CD4-positive, alpha-beta T cell treated with Interleukin-21 for 1 hour (primary cell): ENCODE measurements around the gene MADCAM1.

ENCODE experiments used
- DNase-seq: peaks from one replicate; pipeline ENCODE4 v3.0.0-alpha.2; 2020

Gene MADCAM1

DNA sequence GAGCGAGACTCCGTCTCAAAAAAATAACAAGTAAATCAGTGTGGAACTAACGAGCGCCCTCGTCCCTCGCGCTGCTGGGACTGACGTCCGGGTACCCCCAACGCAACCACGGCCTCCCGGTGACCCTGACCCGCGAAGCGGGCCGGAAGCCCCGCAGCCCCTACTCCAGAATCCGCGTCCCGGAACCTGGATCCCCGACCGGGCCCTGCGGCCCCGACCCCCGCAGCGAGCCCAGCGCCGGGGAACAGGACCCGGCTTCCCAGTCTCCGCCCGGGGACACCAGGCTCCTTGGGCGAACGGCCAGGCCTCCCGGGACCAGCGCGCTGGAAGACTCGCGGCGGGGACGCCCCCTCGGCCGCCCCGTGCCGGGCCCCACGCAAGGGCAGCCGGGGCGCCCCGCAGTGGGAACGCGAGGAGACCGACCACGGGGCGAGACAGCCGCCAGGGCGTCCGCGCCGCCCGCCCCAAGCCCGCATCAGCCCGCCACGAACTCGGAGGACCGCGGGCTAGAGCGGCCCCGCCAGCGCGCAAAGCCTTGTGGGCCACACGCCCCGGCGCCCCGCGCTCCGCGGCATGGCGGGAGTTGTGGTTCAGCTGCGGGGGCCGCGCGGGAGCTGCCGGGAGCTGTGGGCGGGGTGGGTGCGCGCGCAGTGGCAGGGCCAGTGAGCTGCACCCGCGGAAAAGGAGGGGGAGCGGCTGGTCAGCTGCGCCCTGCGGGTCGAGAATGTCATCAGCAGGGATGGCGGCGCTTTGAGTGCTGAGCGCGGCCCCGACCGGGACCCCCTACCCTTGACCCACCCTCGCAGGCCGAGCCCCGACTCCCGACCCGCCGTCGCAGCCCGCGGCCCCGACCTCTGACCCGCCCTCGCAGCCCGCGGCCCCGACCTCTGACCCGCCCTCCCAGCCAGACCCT, 7.5 kb upstream of the MADCAM1 start:
- DNase-seq: peak; percentile 94

DNA sequence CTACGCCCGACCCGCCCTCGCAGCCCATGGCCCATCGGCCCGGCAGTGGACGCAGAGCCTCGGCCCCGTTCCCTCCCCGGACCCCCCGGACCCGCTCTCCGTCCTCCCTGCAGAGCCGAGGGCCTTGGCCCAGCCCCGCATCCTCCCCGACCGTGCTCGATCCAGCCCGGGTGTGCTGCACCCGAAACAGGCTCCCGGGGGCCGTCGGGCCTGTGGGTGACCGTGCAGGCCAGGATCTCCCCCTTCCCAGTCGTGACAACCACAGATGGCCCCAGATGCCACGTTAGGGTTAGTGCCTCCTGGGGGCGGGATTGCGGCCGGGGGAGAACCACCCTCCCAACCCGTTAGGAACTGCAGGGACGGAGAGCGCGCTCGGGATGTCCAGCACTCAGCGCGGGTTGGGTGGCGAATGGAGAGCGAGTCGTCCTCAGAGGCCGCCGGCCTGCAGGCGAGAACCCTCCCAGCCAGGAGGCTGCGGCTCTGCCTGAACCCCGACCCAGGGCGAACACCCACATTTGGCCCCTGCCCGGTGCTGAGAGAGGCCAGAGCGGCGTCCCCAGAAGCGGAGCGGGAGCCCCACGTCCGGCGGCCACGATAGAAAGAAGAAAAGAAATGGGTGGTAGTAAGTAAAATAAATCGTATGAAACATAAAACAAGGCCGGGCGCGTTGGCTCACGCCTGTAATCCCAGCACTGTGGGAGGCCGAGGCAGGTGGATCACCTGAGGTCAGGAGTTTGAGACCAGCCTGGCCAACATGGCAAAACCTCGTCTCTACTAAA, 6.7 kb upstream of the MADCAM1 start:
- no peak for DNase-seq

- no peak for DNase-seq
These were observed 5.0 kb upstream of the MADCAM1 start for GRCh38 chr19:491146-491741.

DNA sequence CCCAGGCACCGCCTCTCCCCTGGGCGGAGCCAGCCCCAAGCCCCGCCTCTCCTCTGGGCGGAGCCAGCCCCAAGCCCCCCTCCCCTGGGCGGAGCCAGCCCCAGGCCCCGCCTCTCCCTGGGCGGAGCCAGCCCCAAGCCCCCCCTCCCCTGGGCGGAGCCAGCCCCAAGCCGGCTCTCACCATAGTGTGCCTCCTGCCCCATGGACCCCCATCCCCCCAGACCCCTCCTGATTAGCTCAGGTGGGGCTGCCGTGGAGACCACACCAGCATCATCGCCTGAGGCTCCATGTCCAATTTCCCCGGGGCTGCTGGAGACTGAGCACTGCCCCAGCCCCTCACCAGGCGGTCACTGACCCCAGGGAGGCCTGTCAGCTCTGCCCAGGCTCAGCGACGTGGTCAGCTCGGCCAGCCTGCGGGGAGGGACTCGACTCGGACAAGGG, 4.2 kb upstream of the MADCAM1 start:
- DNase-seq: no peak

DNA sequence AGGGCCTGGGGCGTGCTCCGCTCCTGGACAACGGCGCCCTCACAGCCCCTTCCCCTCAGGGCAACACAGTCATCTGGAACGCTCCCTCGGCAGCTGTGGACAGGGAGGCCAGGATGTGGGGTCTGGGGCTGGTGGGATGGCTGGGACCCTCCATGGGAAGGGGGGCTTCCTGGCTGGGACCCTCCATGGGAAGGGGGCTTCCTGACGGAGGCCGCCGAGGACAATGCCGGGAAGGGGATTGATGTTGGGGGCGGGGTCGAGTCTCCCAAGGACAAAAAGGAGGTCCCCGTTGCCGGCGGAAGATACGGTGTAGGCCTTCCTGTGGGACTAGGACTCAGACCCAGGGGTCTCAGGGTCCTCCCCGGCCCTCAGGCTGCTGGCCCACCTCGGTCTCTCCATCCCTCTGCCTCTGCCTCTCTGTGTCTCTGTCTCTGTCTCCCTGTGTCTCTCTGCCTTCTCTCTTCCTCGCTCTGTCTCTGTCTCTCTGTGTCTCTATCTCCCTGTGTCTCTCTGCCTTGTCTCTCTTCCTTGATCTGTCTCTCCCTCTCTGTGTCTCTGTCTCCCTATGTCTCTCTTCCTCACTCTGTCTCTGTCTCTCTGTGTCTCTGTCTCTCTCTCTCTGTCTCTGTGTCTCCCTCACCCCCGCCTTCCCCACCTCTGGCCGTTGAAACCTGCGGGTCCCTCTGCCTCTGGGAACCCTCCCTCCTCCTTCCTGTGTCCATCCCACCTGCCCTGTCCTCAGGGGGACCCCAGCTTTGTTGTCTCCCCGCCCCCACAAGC, 2.7 kb upstream of the MADCAM1 start:
- no peak for DNase-seq

- no peak for DNase-seq
These were observed 1.9 kb upstream of the MADCAM1 start for GRCh38 chr19:494171-495080.

GRCh38 chr19:495081-495401, 1.2 kb upstream of the MADCAM1 start:
- DNase-seq: no peak

GRCh38 chr19:495402-496111, 729 bp upstream of the MADCAM1 start:
- peak; percentile 52 for DNase-seq

DNA sequence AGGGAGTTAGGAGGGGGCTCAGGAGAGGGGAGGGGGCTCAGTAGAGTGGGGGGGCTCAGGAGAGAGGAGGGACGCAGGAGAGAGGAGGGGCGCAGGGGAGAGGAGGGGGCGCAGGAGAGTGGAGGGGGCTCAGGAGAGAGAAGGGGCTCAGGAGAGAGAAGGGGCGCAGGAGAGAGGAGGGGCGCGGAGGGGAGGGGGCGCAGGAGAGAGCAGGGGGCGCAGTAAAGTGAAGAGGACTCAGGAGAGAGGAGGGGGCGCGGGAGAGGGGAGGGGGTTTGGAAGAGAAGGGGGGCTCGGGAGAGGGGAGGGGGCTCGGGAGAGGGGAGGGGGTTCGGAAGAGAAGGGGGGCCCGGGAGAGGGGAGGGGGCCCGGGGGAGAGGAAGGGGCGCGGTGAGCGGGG, 700 bp downstream of the MADCAM1 start:
- DNase-seq: no peak

- no peak for DNase-seq
These were observed 1.2 kb downstream of the MADCAM1 start for GRCh38 chr19:497491-497868.

- DNase-seq: no peak
These were observed 1.7 kb downstream of the MADCAM1 start for GRCh38 chr19:497869-498510.

DNA sequence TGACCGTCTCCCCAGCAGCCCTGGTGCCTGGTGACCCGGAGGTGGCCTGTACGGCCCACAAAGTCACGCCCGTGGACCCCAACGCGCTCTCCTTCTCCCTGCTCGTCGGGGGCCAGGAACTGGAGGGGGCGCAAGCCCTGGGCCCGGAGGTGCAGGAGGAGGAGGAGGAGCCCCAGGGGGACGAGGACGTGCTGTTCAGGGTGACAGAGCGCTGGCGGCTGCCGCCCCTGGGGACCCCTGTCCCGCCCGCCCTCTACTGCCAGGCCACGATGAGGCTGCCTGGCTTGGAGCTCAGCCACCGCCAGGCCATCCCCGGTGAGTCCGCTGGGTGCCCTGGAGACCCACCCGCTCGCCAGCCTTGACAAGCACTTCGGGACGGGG, 2.2 kb downstream of the MADCAM1 start:
- DNase-seq: no peak

DNA sequence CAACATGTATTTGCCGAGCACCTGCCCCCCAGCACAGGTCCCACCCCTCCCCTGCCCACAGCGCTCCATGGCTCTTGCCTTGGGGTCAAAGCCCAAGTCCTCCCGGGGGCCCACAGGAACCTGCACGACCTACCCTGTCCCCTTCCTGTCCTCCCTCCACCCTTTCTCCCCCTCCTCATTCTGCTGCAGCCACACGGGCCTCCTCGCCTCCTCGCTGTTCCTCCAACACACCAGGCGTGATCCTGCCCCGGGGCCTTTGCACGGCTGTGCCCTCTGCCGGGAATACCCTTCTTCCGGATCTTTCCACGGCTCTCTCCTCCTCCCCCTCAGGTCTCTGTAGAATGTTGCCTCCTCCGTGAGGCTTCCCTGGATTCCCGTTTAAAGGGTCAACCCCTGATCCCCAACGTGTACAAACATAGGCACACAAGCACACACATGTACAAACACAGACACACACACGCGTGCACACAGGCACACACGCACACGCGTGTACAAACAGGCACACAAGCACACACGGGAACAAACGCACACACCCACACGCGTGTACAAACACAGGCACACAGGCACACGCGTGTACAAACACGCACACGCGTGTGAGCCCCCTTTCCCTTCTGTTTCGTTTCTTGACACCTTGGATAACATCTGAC, 2.8 kb downstream of the MADCAM1 start:
- no peak for DNase-seq

DNA sequence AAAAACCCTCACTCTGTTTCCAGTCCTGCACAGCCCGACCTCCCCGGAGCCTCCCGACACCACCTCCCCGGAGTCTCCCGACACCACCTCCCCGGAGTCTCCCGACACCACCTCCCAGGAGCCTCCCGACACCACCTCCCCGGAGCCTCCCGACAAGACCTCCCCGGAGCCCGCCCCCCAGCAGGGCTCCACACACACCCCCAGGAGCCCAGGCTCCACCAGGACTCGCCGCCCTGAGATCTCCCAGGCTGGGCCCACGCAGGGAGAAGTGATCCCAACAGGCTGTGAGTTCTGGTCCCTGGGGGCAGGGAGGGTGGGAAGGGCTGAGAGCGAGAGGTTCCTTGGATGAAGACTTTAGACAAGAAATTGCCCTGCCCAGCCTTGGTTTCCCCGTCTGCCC, 5.4 kb downstream of the MADCAM1 start:
- DNase-seq: no peak

GRCh38 chr19:504616-505015, 8.3 kb downstream of the MADCAM1 start:
- DNase-seq: no peak

DNA sequence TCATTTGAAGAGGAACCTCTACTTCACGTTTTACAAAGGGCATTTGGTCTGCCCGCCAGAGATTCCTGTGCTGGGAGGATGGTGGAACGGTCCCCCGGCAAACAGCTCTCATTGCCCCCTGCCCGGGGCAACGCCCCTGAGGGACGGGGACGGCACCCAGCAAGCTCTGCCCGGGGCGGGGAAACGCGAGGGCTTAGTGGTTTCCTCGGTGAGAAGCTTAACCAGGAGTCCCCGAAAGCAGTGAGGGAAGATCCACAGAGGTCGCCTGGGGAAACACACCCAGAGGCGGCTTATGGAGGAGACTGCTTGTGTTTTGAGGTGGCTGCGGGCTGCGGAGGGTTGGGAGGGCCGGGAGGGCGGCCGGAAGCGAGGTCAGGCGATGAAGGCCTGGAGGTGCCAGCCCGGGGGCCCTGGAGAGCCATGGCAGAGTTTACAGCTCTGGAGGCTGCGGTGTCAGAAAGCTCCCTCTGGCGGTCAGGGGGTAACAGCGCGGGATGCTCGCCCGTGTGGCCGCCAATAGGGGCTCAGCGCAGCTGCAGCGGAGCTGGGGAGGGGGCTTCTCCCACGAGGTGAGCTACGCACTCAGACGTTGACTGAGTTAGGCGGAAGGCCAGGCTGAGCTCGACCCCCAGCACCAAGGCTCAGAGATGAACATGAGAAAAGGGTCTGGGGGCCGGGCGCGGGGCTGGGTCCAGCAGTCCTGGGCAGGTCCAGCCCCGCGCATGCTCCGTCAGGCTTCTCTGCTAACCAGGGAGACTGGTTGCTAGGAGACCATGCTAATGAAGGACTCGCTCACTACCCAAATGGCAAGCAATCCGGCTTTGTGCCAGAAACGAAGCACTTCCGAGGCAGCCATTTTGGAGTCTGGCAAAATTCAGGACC, 10.4 kb downstream of the MADCAM1 start:
- DNase-seq: peak; percentile 97

DNA sequence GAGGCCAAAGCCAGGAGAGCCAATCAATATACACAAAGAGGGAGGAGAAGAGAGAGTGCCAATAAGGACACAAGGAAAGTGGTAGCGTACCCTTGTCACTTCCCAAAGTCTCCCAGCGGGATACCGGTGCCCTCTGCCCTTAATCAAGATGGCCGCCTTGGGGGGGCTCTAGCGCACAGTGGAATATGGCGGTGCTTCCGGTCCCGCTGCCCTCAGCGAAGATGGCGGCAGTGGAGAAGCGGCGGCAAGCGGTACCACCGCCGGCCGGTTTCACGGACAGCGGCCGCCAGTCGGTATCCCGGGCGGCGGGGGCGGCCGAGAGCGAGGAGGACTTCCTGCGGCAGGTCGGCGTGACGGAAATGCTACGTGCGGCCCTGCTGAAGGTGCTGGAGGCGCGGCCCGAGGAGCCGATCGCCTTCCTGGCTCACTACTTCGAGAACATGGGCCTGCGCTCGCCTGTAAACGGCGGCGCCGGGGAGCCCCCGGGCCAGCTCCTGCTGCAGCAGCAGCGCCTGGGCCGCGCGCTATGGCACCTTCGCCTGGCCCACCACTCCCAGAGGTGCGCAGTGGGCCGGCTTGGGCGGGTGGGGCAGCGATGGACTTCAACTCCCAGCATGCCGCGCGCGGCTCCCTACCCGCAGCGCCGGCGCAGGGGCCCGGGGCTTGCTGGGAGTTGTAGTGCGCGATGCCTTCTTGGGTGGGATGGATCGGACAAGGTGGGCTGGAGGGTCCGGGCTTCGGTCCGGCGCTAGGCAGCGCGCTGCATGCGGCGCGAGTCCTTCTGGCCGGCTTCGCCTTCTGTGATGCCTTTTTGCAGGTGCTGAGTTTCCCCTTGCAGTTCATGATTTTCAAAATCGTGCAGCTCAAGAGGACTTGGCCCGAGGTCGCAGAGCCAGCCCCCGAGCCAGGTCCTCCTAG, 11.3 kb downstream of the MADCAM1 start, which contains the start of gene TPGS1:
Gene TPGS1, plus strand, starts transcription at position 212 of the 918 bp plus-strand sequence. Its CDS starts 10 bp downstream, at position 222.
- DNase-seq: peak; percentile 77
